ENCODE results near the gene PDLIM5. TPM values are rescaled to one million over a fixed set of nuclear protein-coding genes. Genes with fewer than 3 reads are reported as not detected.

PDLIM5 gene
- total RNA-seq, 1 experiment from 2014 or later = 44.7 TPM

DNA sequence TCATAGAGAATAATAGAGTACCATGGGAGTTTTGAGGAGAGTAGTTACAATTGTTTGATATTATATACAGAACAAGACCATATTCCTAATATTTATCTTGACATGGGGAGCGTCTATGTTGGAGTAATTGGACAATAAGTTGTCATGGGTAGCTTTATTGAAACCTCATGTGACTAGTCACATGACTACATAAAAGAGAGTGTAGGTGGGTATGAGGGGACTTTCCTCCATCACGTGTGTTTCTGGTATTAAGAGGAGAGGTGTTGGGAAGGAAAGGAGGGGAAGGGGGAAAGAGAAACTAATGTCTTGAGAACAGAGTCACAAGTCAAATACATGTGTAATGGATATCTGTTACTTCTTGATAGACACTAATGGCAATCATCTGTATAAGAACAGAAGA, 33.1 kb downstream of the PDLIM5 start:
- Histone ChIP-seq H3K36me3 (ENCODE audit: control insufficient read depth, insufficient read depth, low read length) (no peaks in the 10 kb centered on the region), H3K4me3 (ENCODE audit: low read depth in 2 of 2, low read length in 2 of 2) (no peak overlapping the region), H3K27ac (ENCODE audit: low read length) (no peak overlapping the region), H3K4me1 (ENCODE audit: control insufficient read depth, insufficient read depth, low read length) (peaks cover 4% of the 10 kb centered on the region), H3K9me3 (ENCODE audit: control insufficient read depth, insufficient read depth, low read depth, low read length) (no peaks in the 10 kb centered on the region), H3K27me3 (ENCODE audit: control insufficient read depth, insufficient read depth, low read length) (no peaks in the 10 kb centered on the region)
- BruUV-seq (replicated peaks) = no TSS peak
- ATAC-seq (no peak), DNase-seq (ENCODE audit: low read depth, low spot score) (no peak)
- TF ChIP-seq POLR2AphosphoS5 (IDR thresholded peaks at IDR 0.05; ENCODE audit: low read depth, low read length) (no peak), TCF7L2 (IDR thresholded peaks at IDR 0.05; ENCODE audit: low read depth, low read length) (no peak), SIN3A (IDR thresholded peaks at IDR 0.05; ENCODE audit: borderline replicate concordance, insufficient read depth, low read depth, low read length) (no peak)
- TF ChIP-seq, protein P1, sequence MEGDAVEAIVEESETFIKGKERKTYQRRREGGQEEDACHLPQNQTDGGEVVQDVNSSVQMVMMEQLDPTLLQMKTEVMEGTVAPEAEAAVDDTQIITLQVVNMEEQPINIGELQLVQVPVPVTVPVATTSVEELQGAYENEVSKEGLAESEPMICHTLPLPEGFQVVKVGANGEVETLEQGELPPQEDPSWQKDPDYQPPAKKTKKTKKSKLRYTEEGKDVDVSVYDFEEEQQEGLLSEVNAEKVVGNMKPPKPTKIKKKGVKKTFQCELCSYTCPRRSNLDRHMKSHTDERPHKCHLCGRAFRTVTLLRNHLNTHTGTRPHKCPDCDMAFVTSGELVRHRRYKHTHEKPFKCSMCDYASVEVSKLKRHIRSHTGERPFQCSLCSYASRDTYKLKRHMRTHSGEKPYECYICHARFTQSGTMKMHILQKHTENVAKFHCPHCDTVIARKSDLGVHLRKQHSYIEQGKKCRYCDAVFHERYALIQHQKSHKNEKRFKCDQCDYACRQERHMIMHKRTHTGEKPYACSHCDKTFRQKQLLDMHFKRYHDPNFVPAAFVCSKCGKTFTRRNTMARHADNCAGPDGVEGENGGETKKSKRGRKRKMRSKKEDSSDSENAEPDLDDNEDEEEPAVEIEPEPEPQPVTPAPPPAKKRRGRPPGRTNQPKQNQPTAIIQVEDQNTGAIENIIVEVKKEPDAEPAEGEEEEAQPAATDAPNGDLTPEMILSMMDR (IDR thresholded peaks at IDR 0.05) = no peak
- TF ChIP-seq, protein P2, sequence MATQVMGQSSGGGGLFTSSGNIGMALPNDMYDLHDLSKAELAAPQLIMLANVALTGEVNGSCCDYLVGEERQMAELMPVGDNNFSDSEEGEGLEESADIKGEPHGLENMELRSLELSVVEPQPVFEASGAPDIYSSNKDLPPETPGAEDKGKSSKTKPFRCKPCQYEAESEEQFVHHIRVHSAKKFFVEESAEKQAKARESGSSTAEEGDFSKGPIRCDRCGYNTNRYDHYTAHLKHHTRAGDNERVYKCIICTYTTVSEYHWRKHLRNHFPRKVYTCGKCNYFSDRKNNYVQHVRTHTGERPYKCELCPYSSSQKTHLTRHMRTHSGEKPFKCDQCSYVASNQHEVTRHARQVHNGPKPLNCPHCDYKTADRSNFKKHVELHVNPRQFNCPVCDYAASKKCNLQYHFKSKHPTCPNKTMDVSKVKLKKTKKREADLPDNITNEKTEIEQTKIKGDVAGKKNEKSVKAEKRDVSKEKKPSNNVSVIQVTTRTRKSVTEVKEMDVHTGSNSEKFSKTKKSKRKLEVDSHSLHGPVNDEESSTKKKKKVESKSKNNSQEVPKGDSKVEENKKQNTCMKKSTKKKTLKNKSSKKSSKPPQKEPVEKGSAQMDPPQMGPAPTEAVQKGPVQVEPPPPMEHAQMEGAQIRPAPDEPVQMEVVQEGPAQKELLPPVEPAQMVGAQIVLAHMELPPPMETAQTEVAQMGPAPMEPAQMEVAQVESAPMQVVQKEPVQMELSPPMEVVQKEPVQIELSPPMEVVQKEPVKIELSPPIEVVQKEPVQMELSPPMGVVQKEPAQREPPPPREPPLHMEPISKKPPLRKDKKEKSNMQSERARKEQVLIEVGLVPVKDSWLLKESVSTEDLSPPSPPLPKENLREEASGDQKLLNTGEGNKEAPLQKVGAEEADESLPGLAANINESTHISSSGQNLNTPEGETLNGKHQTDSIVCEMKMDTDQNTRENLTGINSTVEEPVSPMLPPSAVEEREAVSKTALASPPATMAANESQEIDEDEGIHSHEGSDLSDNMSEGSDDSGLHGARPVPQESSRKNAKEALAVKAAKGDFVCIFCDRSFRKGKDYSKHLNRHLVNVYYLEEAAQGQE (IDR thresholded peaks at IDR 0.05; ENCODE audit: insufficient read depth in 1 of 2, low read depth in 2 of 2, low read length in 1 of 2) = no peak
- in situ Hi-C loops (cut with HindIII; ENCODE audit: low pct_unique_long_range_greater_than_20kb, low sequenced_read_pairs) = no loop called here
- ChIA-PET POLR2A (no interaction called here), CTCF (no interaction called here)
- intact Hi-C loops (cut with micrococcal nuclease; ENCODE audit: unreplicated experiment) = no loop called here

DNA sequence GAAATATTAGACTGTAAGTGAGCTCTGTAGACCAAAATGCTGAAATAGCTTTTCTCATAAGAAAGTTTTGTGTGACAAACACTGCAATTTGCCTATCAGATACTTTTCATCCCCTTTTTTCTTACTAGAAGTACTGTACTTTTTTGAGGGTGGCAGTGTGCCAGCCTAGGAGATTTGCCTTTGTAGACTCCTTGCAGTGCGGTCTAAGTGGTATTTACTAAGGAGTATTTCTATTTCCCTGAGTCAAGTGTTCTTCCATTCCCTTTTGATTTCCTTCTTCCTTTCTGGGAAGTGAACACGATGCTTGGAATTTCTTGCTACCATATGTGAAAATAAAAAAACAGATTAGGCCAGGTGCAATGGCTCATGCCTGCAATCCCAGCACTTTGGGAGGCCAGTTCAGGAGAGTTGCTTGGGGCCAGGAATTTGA, 34.6 kb downstream of the PDLIM5 start:
- POLR2A ChIA-PET = interaction anchor here (0.8 kb wide), 1 partner anchor 18 kb away, joined by 3 read pairs; no protein-coding TSS in a partner anchor

More for the DNA sequence above, 34.6 kb downstream of the PDLIM5 start:
- no peaks in the 10 kb centered on the region for H3K36me3 ChIP-seq (ENCODE audit: control insufficient read depth, insufficient read depth, low read length)
- no peaks in the 10 kb centered on the region for H3K27me3 ChIP-seq (ENCODE audit: control insufficient read depth, insufficient read depth, low read length)
- BruUV-seq (replicated peaks) = no TSS peak
- no peaks in the 10 kb centered on the region for H3K9me3 ChIP-seq (ENCODE audit: control insufficient read depth, insufficient read depth, low read depth, low read length)
- H3K4me3 ChIP-seq (ENCODE audit: low read depth in 2 of 2, low read length in 2 of 2) = no peak overlapping the region
- CTCF ChIA-PET = no interaction called here
- no peak for DNase-seq (ENCODE audit: low read depth, low spot score)
- no peak overlapping the region for H3K27ac ChIP-seq (ENCODE audit: low read length)
- ATAC-seq = no peak
- no peak for TF ChIP-seq POLR2AphosphoS5 (IDR thresholded peaks at IDR 0.05; ENCODE audit: low read depth, low read length)
- TF ChIP-seq TCF7L2 (IDR thresholded peaks at IDR 0.05; ENCODE audit: low read depth, low read length) = no peak
- TF ChIP-seq, protein P1 (IDR thresholded peaks at IDR 0.05) = no peak
- TF ChIP-seq SIN3A (IDR thresholded peaks at IDR 0.05; ENCODE audit: borderline replicate concordance, insufficient read depth, low read depth, low read length) = no peak
- TF ChIP-seq, protein P2 (IDR thresholded peaks at IDR 0.05; ENCODE audit: insufficient read depth in 1 of 2, low read depth in 2 of 2, low read length in 1 of 2) = no peak
- in situ Hi-C loops (cut with HindIII; ENCODE audit: low pct_unique_long_range_greater_than_20kb, low sequenced_read_pairs) (no loop called here), intact Hi-C loops (cut with micrococcal nuclease; ENCODE audit: unreplicated experiment) (no loop called here)
- peaks cover 5% of the 10 kb centered on the region for H3K4me1 ChIP-seq (ENCODE audit: control insufficient read depth, insufficient read depth, low read length)
